H1 (cell line): ENCODE data around the gene ABI3BP. TPM values are rescaled to one million over a fixed set of nuclear protein-coding genes. Genes with fewer than 3 reads are reported as not detected.

Experiments
- CTCF ChIA-PET: fragments of 300-600 bp; sonication (Branson Sonifier 250); formaldehyde crosslinking; loops from one replicate; lab custom pipeline; 2021; ENCODE audit not compliant: partially characterized antibody; lab: Charles Lee
- POLR2A ChIA-PET: fragments of 300-600 bp; sonication (Branson Sonifier 250); formaldehyde crosslinking; loops from one replicate; lab custom pipeline; 2021; ENCODE audit warnings: inconsistent platforms; ENCODE audit not compliant: partially characterized antibody; lab: Charles Lee
- DNase-seq, 2 experiments: peaks; one replicate each; pipeline versions ENCODE4 v3.0.0 to v3.0.0-alpha.2; 2010 to 2022; ENCODE audit warnings: low spot score in 2 of 2, low read depth in 1 of 2, mixed read lengths in 1 of 2
- FAIRE-seq: peaks from 2 replicates; lab custom pipeline; 2011; peaks lifted over from hg19 to GRCh38; lab: Jason Lieb, UNC
- H2AFZ ChIP-seq: 2 replicates; pipeline ENCODE4 v1.8.1; 2012; ENCODE audit warnings: low read length, inconsistent platforms
- H2AK5ac ChIP-seq: 2 replicates; pipeline ENCODE4 v1.6.1; 2013; ENCODE audit warnings: low read depth, low read length
- H2BK120ac ChIP-seq: replicated peaks from 2 replicates; pipeline ENCODE3; 2013; ENCODE audit warnings: low read depth, low read length, inconsistent platforms
- H2BK12ac ChIP-seq: 2 replicates; pipeline ENCODE4 v1.6.1; 2013; ENCODE audit warnings: low read depth, low read length
- H2BK15ac ChIP-seq: 2 replicates; pipeline ENCODE4 v1.6.1; 2013; ENCODE audit warnings: low read length
- H2BK20ac ChIP-seq: 2 replicates; pipeline ENCODE4 v1.6.1; 2013; ENCODE audit warnings: low read length
- H2BK5ac ChIP-seq: 2 replicates; pipeline ENCODE4 v1.6.1; 2013; ENCODE audit warnings: low read depth, low read length
- H3K14ac ChIP-seq: 2 replicates; pipeline ENCODE4 v1.6.1; 2013; ENCODE audit warnings: inconsistent platforms; ENCODE audit not compliant: insufficient read length
- H3K18ac ChIP-seq: 2 replicates; pipeline ENCODE4 v1.6.1; 2013; ENCODE audit warnings: low read length; ENCODE audit errors: extremely low read depth
- H3K23ac ChIP-seq: 2 replicates; pipeline ENCODE4 v1.6.1; 2013; ENCODE audit warnings: inconsistent platforms; ENCODE audit not compliant: insufficient read length
- H3K23me2 ChIP-seq: 2 replicates; pipeline ENCODE4 v1.6.1; 2013; ENCODE audit warnings: low read depth, low read length
- H3K27ac ChIP-seq: 2 replicates; pipeline ENCODE4 v1.6.1; 2011; ENCODE audit warnings: low read depth, low read length, inconsistent platforms
- H3K27me3 ChIP-seq, 4 experiments: replicated peaks in 1 of 4; 1 replicate in 1 of 4; 2 replicates in 3 of 4; pipeline versions ENCODE4 v1.6.1 to v1.8.1; 2011 to 2013; ENCODE audit warnings: low read length in 3 of 4, mild to moderate bottlenecking in 3 of 4, inconsistent platforms in 2 of 4, mixed read lengths in 2 of 4, moderate library complexity in 1 of 4; ENCODE audit not compliant: control insufficient read depth in 3 of 4, insufficient read depth in 3 of 4; ENCODE audit errors: extremely low read depth in 1 of 4
- H3K36me3 ChIP-seq, 4 experiments: 2 replicates each; pipeline versions ENCODE4 v1.6.1 to v1.8.1; 2011 to 2013; ENCODE audit warnings: mild to moderate bottlenecking in 4 of 4, low read length in 3 of 4, moderate library complexity in 2 of 4, control low read depth in 1 of 4, inconsistent platforms in 1 of 4; ENCODE audit not compliant: insufficient read depth in 4 of 4, control insufficient read depth in 2 of 4
- H3K4ac ChIP-seq: replicated peaks from 2 replicates; pipeline ENCODE3; 2013; ENCODE audit warnings: low read length, low read depth, mixed read lengths, inconsistent platforms; ENCODE audit not compliant: insufficient read length
- H3K4me1 ChIP-seq, 4 experiments: replicated peaks in 1 of 4; 1 replicate in 1 of 4; 2 replicates in 3 of 4; pipeline versions ENCODE4 v1.6.1 to v1.8.1; 2011 to 2013; ENCODE audit warnings: low read length in 3 of 4, inconsistent platforms in 2 of 4, mixed read lengths in 1 of 4; ENCODE audit not compliant: insufficient read depth in 4 of 4, control insufficient read depth in 3 of 4
- H3K4me2 ChIP-seq, 2 experiments: 2 replicates each; pipeline versions ENCODE4 v1.6.1 to v1.8.1; 2011 to 2013; ENCODE audit warnings: low read depth in 2 of 2, low read length in 2 of 2, control low read depth in 1 of 2, inconsistent platforms in 1 of 2, mild to moderate bottlenecking in 1 of 2; ENCODE audit not compliant: insufficient read depth in 1 of 2
- H3K4me3 ChIP-seq, 4 experiments: fragments of 200-600, 300-600 bp in 1 of 4; sonication (generic), shearing (Covaris generic), sonication (Bioruptor Twin) in 1 of 4; 2 replicates each; pipeline versions ENCODE4 v1.5.1 to v1.8.1; 2011 to 2016; ENCODE audit warnings: low read length in 4 of 4, low read depth in 3 of 4, control low read depth in 2 of 4, inconsistent platforms in 2 of 4, mild to moderate bottlenecking in 2 of 4, mixed read lengths in 1 of 4, moderate library complexity in 1 of 4; ENCODE audit not compliant: insufficient read depth in 2 of 4; ENCODE audit errors: extremely low read depth in 1 of 4
- H3K56ac ChIP-seq: replicated peaks from 2 replicates; pipeline ENCODE3; 2013; ENCODE audit warnings: low read depth, mild to moderate bottlenecking, mixed read lengths, low read length, inconsistent platforms; ENCODE audit not compliant: insufficient read length
- H3K79me1 ChIP-seq: 2 replicates; pipeline ENCODE4 v1.6.1; 2013; ENCODE audit warnings: low read depth, low read length, control low read depth
- H3K79me2 ChIP-seq, 2 experiments: 2 replicates each; pipeline versions ENCODE4 v1.6.1 to v1.8.1; 2012 to 2013; ENCODE audit warnings: low read length in 2 of 2, mild to moderate bottlenecking in 2 of 2, inconsistent platforms in 1 of 2; ENCODE audit not compliant: insufficient read depth in 2 of 2, control insufficient read depth in 1 of 2
- H3K9ac ChIP-seq, 4 experiments: replicated peaks in 1 of 4; 1 replicate in 1 of 4; 2 replicates in 3 of 4; pipeline versions ENCODE4 v1.6.1 to v1.8.1; 2011 to 2013; ENCODE audit warnings: low read depth in 3 of 4, low read length in 3 of 4, control low read depth in 2 of 4, mild to moderate bottlenecking in 2 of 4, moderate library complexity in 2 of 4, inconsistent platforms in 1 of 4; ENCODE audit errors: extremely low read depth in 1 of 4
- H3K9me3 ChIP-seq, 2 experiments: 2 replicates each; pipeline versions ENCODE4 v1.6.1 to v1.8.1; 2012 to 2013; ENCODE audit warnings: mild to moderate bottlenecking in 2 of 2, moderate library complexity in 2 of 2, control low read depth in 1 of 2, inconsistent platforms in 1 of 2, low read depth in 1 of 2, low read length in 1 of 2, mixed read lengths in 1 of 2; ENCODE audit not compliant: insufficient read depth in 2 of 2
- H4K20me1 ChIP-seq, 2 experiments: replicated peaks in 1 of 2; 2 replicates each; pipeline versions ENCODE3 to v1.8.1; 2011 to 2013; ENCODE audit warnings: inconsistent platforms in 2 of 2, low read length in 2 of 2, mild to moderate bottlenecking in 1 of 2; ENCODE audit not compliant: insufficient read depth in 2 of 2, control insufficient read depth in 1 of 2
- H4K5ac ChIP-seq: 2 replicates; pipeline ENCODE4 v1.6.1; 2013; ENCODE audit warnings: low read length, low read depth, mixed read lengths, inconsistent platforms; ENCODE audit not compliant: insufficient read length
- H4K8ac ChIP-seq: 2 replicates; pipeline ENCODE4 v1.8.0; 2013; ENCODE audit warnings: mild to moderate bottlenecking, moderate library complexity, low read length, inconsistent platforms; ENCODE audit not compliant: insufficient read depth; ENCODE audit errors: extremely low read depth
- H4K91ac ChIP-seq: replicated peaks from 2 replicates; pipeline ENCODE3; 2013; ENCODE audit warnings: low read length, mixed read lengths, inconsistent platforms; ENCODE audit not compliant: insufficient read length
- CHD1 ChIP-seq: IDR thresholded peaks from 2 replicates; pipeline ENCODE4 v1.6.1; 2012; ENCODE audit warnings: low read depth, low read length, improper control_type of control experiment
- CTBP2 ChIP-seq: IDR thresholded peaks from 2 replicates; pipeline ENCODE4 v1.7.0; 2011; ENCODE audit warnings: borderline replicate concordance, mild to moderate bottlenecking, moderate library complexity, mixed read lengths, low read length; ENCODE audit not compliant: insufficient read depth, insufficient read length
- EP300 ChIP-seq, 2 experiments: IDR thresholded peaks; 1 replicate in 1 of 2; 2 replicates in 1 of 2; pipeline ENCODE4 v1.6.1; 2011 to 2012; ENCODE audit warnings: low read depth in 2 of 2, low read length in 2 of 2, mild to moderate bottlenecking in 2 of 2, borderline replicate concordance in 1 of 2, inconsistent platforms in 1 of 2, moderate library complexity in 1 of 2
- HDAC6 ChIP-seq: IDR thresholded peaks from one replicate; pipeline ENCODE4 v1.7.1; 2012; ENCODE audit warnings: low read depth, mild to moderate bottlenecking, inconsistent platforms, low read length, moderate library complexity
- NRF1 ChIP-seq: IDR thresholded peaks from 2 replicates; pipeline ENCODE4 v1.6.1; 2011; ENCODE audit warnings: mild to moderate bottlenecking, low read depth, low read length, improper control_type of control experiment
- POU5F1 ChIP-seq: IDR thresholded peaks from 2 replicates; pipeline ENCODE4 v1.6.1; 2011; ENCODE audit warnings: low read depth, mild to moderate bottlenecking, low read length, moderate library complexity
- RBBP5 ChIP-seq: IDR thresholded peaks from 2 replicates; pipeline ENCODE4 v1.7.1; 2012; ENCODE audit warnings: low read depth, mild to moderate bottlenecking, inconsistent platforms, low read length, moderate library complexity, borderline replicate concordance
- RXRA ChIP-seq: IDR thresholded peaks from 2 replicates; pipeline ENCODE4 v1.6.1; 2011; ENCODE audit warnings: low read depth, mild to moderate bottlenecking, low read length, moderate library complexity; ENCODE audit not compliant: insufficient read depth
- SP4 ChIP-seq: IDR thresholded peaks from 2 replicates; pipeline ENCODE4 v1.6.1; 2012; ENCODE audit warnings: low read length, inconsistent platforms
- WGBS, 2 experiments: shearing (Covaris generic) in 1 of 2; methylation state at CpG; one replicate each; pipeline versions ENCODE4 v1.1.6 to v1.1.7; 2013 to 2015; ENCODE audit warnings: low lambda C conversion rate in 2 of 2, mixed read lengths in 2 of 2, inconsistent platforms in 1 of 2, low coverage in 1 of 2, missing lambda C conversion rate in 1 of 2; ENCODE audit not compliant: insufficient replicate concordance in 2 of 2, insufficient coverage in 1 of 2, insufficient read length in 1 of 2; ENCODE audit errors: extremely low coverage in 1 of 2, missing lambda C conversion rate in 1 of 2; 5-methylcytosine and 5-hydroxymethylcytosine counted together
- polyA plus RNA-seq, 7 experiments: library from polyadenylated mRNA; depleted of rRNA in 3 of 7; stranded (reverse) in 5 of 7; unstranded in 2 of 7; fragments of >200 nt in 5 of 7; fragments of 200-250 nt in 2 of 7; gene quantifications; 1 replicate in 5 of 7; 2 replicates in 1 of 7; 4 replicates in 1 of 7; pipeline versions ENCODE4 v1.2.1 to v1.2.3, GENCODE V29; 2011 to 2013; ENCODE audit warnings: missing spikeins in 2 of 7, mixed read lengths in 2 of 7
- total RNA-seq: library from RNA; stranded (reverse); fragmentation: NEBNext Ultra II Directional; extraction: Animal tissue kit (Norgen Biotek cat#: 25700); gene quantifications from 2 replicates; pipeline ENCODE4 v1.2.1, GENCODE V29; 2021
- TF ChIP-seq, protein P1 (sequence below): IDR thresholded peaks from 2 replicates; pipeline ENCODE4 v1.6.1; 2011; ENCODE audit warnings: low read depth, mild to moderate bottlenecking, low read length; ENCODE audit not compliant: insufficient read depth
- TF ChIP-seq, protein P2 (sequence below), 3 experiments: IDR thresholded peaks; 1 replicate in 2 of 3; 2 replicates in 1 of 3; pipeline versions ENCODE4 v1.5.1 to v1.6.1; 2011; ENCODE audit warnings: low read length in 3 of 3, mild to moderate bottlenecking in 3 of 3, inconsistent platforms in 2 of 3, low read depth in 1 of 3, moderate library complexity in 1 of 3; ENCODE audit not compliant: insufficient read depth in 1 of 3; ENCODE audit errors: control extremely low read depth in 1 of 3

ABI3BP gene
- total and polyA plus RNA-seq, 2 of the 8 experiments (the other 6 are each of a cell fraction or from before 2014, with no cell fraction given) = 0.08 to 0.32 TPM

GRCh38 chr3:100857863-100858262 lies 135.4 kb downstream of the ABI3BP start:
- no peak for DNase-seq
- Histone ChIP-seq H4K91ac (no peak overlapping the region), H3K56ac (no peak overlapping the region), H2BK120ac (no peak overlapping the region), H3K9ac (no peak overlapping the region), H3K79me2 (no peaks in the 10 kb centered on the region), H4K8ac (no peak overlapping the region), H3K18ac (no peak overlapping the region), H3K14ac (no peak overlapping the region), H3K27ac (no peak overlapping the region), H2AK5ac (no peak overlapping the region), H3K4me2 (no peak overlapping the region), H4K5ac (no peak overlapping the region), H3K9me3 (no peaks in the 10 kb centered on the region), H3K36me3 (no peaks in the 10 kb centered on the region), H3K4me1 (no peaks in the 10 kb centered on the region), H3K4ac (no peak overlapping the region), H3K23ac (no peak overlapping the region), H2BK15ac (no peak overlapping the region), H3K23me2 (no peaks in the 10 kb centered on the region), H2BK12ac (no peak overlapping the region), H2BK20ac (no peak overlapping the region), H3K27me3 (no peaks in the 10 kb centered on the region), H3K79me1 (no peaks in the 10 kb centered on the region), H2BK5ac (no peak overlapping the region), H3K4me3 (no peak overlapping the region), H4K20me1 (no peaks in the 10 kb centered on the region), H2AFZ (no peak overlapping the region)
- 82% methylated on average over 2 of the region's 2 CpGs; no CpG with 5 or more reads in 1 of the 2 experiments for WGBS, 2 experiments
- TF ChIP-seq RBBP5 (no peak), SP4 (no peak), RXRA (no peak), CTBP2 (no peak), EP300 (IDR thresholded peaks at IDR 0.05; ENCODE audit: borderline replicate concordance in 1 of 2, low read depth in 2 of 2, low read length in 2 of 2) (no peak), CHD1 (no peak), POU5F1 (no peak), HDAC6 (no peak), NRF1 (no peak)
- TF ChIP-seq, protein P1, sequence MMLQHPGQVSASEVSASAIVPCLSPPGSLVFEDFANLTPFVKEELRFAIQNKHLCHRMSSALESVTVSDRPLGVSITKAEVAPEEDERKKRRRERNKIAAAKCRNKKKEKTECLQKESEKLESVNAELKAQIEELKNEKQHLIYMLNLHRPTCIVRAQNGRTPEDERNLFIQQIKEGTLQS = no peak
- TF ChIP-seq, protein P2, sequence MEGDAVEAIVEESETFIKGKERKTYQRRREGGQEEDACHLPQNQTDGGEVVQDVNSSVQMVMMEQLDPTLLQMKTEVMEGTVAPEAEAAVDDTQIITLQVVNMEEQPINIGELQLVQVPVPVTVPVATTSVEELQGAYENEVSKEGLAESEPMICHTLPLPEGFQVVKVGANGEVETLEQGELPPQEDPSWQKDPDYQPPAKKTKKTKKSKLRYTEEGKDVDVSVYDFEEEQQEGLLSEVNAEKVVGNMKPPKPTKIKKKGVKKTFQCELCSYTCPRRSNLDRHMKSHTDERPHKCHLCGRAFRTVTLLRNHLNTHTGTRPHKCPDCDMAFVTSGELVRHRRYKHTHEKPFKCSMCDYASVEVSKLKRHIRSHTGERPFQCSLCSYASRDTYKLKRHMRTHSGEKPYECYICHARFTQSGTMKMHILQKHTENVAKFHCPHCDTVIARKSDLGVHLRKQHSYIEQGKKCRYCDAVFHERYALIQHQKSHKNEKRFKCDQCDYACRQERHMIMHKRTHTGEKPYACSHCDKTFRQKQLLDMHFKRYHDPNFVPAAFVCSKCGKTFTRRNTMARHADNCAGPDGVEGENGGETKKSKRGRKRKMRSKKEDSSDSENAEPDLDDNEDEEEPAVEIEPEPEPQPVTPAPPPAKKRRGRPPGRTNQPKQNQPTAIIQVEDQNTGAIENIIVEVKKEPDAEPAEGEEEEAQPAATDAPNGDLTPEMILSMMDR (IDR thresholded peaks at IDR 0.05; ENCODE audit: control extremely low read depth in 1 of 3, insufficient read depth in 1 of 3, low read depth in 1 of 3, low read length in 3 of 3) = no peak
- POLR2A ChIA-PET = no interaction called here
- FAIRE-seq = no peak
- CTCF ChIA-PET = no interaction called here
